ENCODE data around the gene TYRP1. TPM values are rescaled to one million over a fixed set of nuclear protein-coding genes. Genes with fewer than 3 reads are reported as not detected.

The TYRP1 gene
- total RNA-seq, 2 experiments from 2014 or later, result not detected

DNA sequence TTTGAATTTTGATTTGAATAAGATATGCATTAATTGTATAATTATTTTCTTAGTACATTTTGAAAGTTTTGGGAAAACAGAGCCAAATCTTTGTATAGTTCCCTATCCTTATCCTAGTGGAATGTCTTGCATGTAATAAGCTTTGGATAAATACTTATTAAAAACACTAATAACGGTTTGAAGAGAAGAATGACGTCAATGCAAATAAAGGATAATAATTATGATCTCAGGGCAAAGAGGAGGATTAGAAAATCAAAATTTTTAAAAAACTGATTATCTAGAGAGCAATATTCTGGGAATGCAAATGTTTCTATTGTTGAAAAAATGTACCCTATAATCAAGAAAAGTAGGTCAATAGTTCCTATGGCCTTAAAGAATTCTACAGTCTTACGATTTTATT is 22.1 kb downstream of the TYRP1 start:
- Histone ChIP-seq H3K9me3 (ENCODE audit: low read length) (no peaks in the 10 kb centered on the region), H3K79me2 (ENCODE audit: insufficient read depth, low read depth, low read length) (no peaks in the 10 kb centered on the region), H3K36me3 (ENCODE audit: insufficient read depth, low read length) (no peaks in the 10 kb centered on the region), H3K27ac (ENCODE audit: low read depth, low read length, poor library complexity, severe bottlenecking) (no peak overlapping the region), H3K9me2 (ENCODE audit: insufficient read depth, low read length) (no peaks in the 10 kb centered on the region), H2AFZ (ENCODE audit: low read length) (no peak overlapping the region), H3K4me3 (ENCODE audit: low read depth, low read length, poor library complexity, severe bottlenecking) (no peak overlapping the region), H3K4me2 (ENCODE audit: low read length) (no peak overlapping the region), H3K4me1 (ENCODE audit: insufficient read depth, low read length, poor library complexity, severe bottlenecking) (no peaks in the 10 kb centered on the region), H4K20me1 (ENCODE audit: insufficient read depth, low read length) (no peaks in the 10 kb centered on the region; the same call in 1 of the 2 replicates)
- no TSS peak for BruUV-seq (replicated peaks)
- ChIA-PET POLR2A (interaction anchor here (0.7 kb wide), 1 partner anchor 11 kb away, joined by 3 read pairs; no protein-coding TSS in a partner anchor), CTCF (ENCODE audit: unreplicated experiment) (no interaction called here)
- intact Hi-C loops (cut with micrococcal nuclease; ENCODE audit: unreplicated experiment), result no loop called here
- TF ChIP-seq CTCF (conservative IDR thresholded peaks at IDR 0.05; ENCODE audit: low read length) (no peak), EZH2phosphoT487 (IDR thresholded peaks at IDR 0.05; ENCODE audit: borderline replicate concordance, low read depth, low read length) (no peak)
- DNase-seq (ENCODE audit: low spot score), result no peak

DNA sequence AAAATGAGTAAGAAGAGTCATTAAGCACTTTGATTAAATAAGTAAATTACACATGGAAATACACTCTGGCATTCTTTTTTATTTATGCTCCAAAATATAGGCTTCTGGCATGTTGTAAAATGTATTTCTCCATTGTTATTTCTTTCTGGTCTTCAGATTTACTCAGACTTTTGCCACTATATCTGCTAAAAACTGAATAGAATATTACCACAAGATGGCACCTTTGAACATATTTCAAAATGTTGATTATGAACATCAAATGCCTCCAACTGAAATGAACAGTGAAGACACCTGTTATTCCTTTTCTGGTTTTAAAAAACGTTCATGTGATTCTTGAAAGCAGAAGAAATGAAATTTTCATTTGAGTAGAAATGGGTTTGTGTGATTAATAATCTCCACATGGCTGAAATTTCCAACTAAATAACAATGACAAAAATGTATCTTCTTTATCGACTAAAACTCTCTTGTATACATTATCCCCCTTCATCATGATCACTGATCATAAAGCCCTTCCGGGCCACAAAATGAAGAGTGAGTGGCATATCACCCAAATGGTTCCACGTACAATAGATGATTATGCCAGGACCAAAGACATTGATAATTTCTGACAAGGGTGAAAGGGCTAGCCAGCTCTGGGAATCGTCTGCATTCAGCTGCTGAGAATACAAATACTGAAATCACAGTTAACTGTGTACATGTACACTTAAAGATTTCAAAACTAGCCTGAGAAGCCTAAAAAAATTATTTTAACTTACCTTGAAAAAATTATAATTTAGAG is 23.8 kb downstream of the TYRP1 start:
- Histone ChIP-seq H3K4me3 (ENCODE audit: low read depth, low read length, poor library complexity, severe bottlenecking) (no peak overlapping the region), H3K36me3 (ENCODE audit: insufficient read depth, low read length) (no peaks in the 10 kb centered on the region), H3K9me2 (ENCODE audit: insufficient read depth, low read length) (no peaks in the 10 kb centered on the region), H3K79me2 (ENCODE audit: insufficient read depth, low read depth, low read length) (no peaks in the 10 kb centered on the region), H3K4me1 (ENCODE audit: insufficient read depth, low read length, poor library complexity, severe bottlenecking) (no peaks in the 10 kb centered on the region), H4K20me1 (ENCODE audit: insufficient read depth, low read length) (no peaks in the 10 kb centered on the region; the same call in 1 of the 2 replicates), H3K27ac (ENCODE audit: low read depth, low read length, poor library complexity, severe bottlenecking) (no peak overlapping the region), H3K4me2 (ENCODE audit: low read length) (no peak overlapping the region), H3K9me3 (ENCODE audit: low read length) (no peaks in the 10 kb centered on the region), H2AFZ (ENCODE audit: low read length) (no peak overlapping the region)
- no TSS peak for BruUV-seq (replicated peaks)
- TF ChIP-seq CTCF (conservative IDR thresholded peaks at IDR 0.05; ENCODE audit: low read length), result peak; percentile 54
- TF ChIP-seq EZH2phosphoT487 (IDR thresholded peaks at IDR 0.05; ENCODE audit: borderline replicate concordance, low read depth, low read length), result no peak
- intact Hi-C loops (cut with micrococcal nuclease; ENCODE audit: unreplicated experiment), result no loop called here
- DNase-seq (ENCODE audit: low spot score), result no peak
- POLR2A ChIA-PET, result no interaction called here
- CTCF ChIA-PET (ENCODE audit: unreplicated experiment), result no interaction called here

DNA sequence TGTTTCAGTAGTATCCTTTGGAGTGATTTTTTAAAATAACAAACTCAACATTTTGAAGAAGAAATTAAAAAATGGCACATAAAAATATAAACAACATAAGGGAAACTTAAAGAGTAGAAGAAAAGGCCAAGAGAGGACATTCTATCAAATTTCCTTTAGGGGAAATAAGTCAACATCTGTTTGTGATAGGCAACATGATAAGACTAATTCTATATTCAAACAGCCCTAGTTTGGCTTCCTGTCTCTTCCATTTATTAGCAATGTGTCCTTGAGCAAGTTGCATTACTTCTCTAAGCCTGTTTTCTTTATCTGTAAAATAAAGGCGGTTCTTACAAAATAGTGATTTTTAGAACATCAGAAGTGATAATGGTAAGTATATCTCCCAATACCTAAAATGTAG is 24.7 kb downstream of the TYRP1 start:
- Histone ChIP-seq H3K4me2 (ENCODE audit: low read length) (no peak overlapping the region), H4K20me1 (ENCODE audit: insufficient read depth, low read length) (no peaks in the 10 kb centered on the region; the same call in 1 of the 2 replicates), H3K9me2 (ENCODE audit: insufficient read depth, low read length) (no peaks in the 10 kb centered on the region), H3K36me3 (ENCODE audit: insufficient read depth, low read length) (no peaks in the 10 kb centered on the region), H3K4me1 (ENCODE audit: insufficient read depth, low read length, poor library complexity, severe bottlenecking) (no peaks in the 10 kb centered on the region), H2AFZ (ENCODE audit: low read length) (no peak overlapping the region), H3K79me2 (ENCODE audit: insufficient read depth, low read depth, low read length) (no peaks in the 10 kb centered on the region), H3K27ac (ENCODE audit: low read depth, low read length, poor library complexity, severe bottlenecking) (no peak overlapping the region), H3K4me3 (ENCODE audit: low read depth, low read length, poor library complexity, severe bottlenecking) (no peak overlapping the region), H3K9me3 (ENCODE audit: low read length) (no peaks in the 10 kb centered on the region)
- TF ChIP-seq CTCF (conservative IDR thresholded peaks at IDR 0.05; ENCODE audit: low read length), result no peak
- no peak for TF ChIP-seq EZH2phosphoT487 (IDR thresholded peaks at IDR 0.05; ENCODE audit: borderline replicate concordance, low read depth, low read length)
- BruUV-seq (replicated peaks), result no TSS peak
- CTCF ChIA-PET (ENCODE audit: unreplicated experiment), result no interaction called here
- POLR2A ChIA-PET, result interaction anchor here (0.6 kb wide), 1 partner anchor 135 kb away, joined by 3 read pairs; no protein-coding TSS in a partner anchor
- no peak for DNase-seq (ENCODE audit: low spot score)
- intact Hi-C loops (cut with micrococcal nuclease; ENCODE audit: unreplicated experiment), result no loop called here
